ENCODE results near the gene PHYHIPL. TPM values are rescaled to one million over a fixed set of nuclear protein-coding genes. Genes with fewer than 3 reads are reported as not detected.

Gene PHYHIPL
- total and polyA plus RNA-seq, 2 of the 4 experiments (the other 2 are of a cell fraction) = not detected

DNA sequence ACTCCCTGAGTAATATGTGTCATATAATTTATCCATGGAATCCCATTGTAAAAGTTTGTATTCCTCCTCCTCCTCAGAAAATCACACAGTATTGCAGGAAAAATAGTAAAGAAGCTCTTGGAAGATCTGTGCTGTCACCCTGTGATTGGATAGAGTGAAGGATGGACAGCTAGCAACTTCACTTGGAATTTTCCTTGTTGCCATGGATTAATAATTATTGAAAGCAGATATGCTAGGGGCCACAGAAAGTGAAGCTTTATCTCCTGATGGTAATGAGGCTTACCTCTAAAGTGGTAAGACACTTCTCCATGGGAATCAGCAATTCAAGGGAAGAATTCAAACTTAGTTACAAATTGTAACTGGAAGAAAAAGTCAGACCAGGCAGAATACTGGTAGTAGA lies 48.8 kb downstream of the PHYHIPL start:
- ATAC-seq (ENCODE audit: low read depth) (no peak), DNase-seq (no peak)
- no peak overlapping the region for H3K23ac ChIP-seq (ENCODE audit: low read depth, low read length)
- H3K14ac ChIP-seq (replicated peaks; ENCODE audit: low read depth, low read length) = no peak overlapping the region
- no peak overlapping the region for H4K8ac ChIP-seq (ENCODE audit: low read depth in 2 of 2, low read length in 2 of 2)
- H3K36me3 ChIP-seq (ENCODE audit: control insufficient read depth, insufficient read depth, low read length) = no peaks in the 10 kb centered on the region
- no peak overlapping the region for H3K9ac ChIP-seq (ENCODE audit: low read depth, low read length)
- no peak overlapping the region for H2BK20ac ChIP-seq (ENCODE audit: low read depth, low read length)
- no peak overlapping the region for H2AFZ ChIP-seq (replicated peaks; ENCODE audit: low read length, poor library complexity)
- H2BK5ac ChIP-seq (ENCODE audit: low read depth, low read length, poor library complexity, severe bottlenecking) = no peak overlapping the region
- no peak overlapping the region for H4K91ac ChIP-seq (ENCODE audit: insufficient read depth, low read depth, low read length)
- ChIA-PET POLR2A (ENCODE audit: unreplicated experiment) (no interaction called here), CTCF (no interaction called here)
- no peak overlapping the region for H3K4ac ChIP-seq (ENCODE audit: low read depth, low read length)
- no peak overlapping the region for H2AK9ac ChIP-seq (replicated peaks; ENCODE audit: low read depth, low read length, poor library complexity)
- no peak overlapping the region for H3K27ac ChIP-seq (ENCODE audit: insufficient read depth, low read length)
- H4K20me1 ChIP-seq (ENCODE audit: insufficient read depth, low read length) = no peaks in the 10 kb centered on the region
- H3K4me3 ChIP-seq (ENCODE audit: insufficient read depth, low read depth, low read length) = no peak overlapping the region
- in situ Hi-C loops (cut with MboI; ENCODE audit: low sequenced_read_pairs) = no loop called here
- no peak overlapping the region for H2BK120ac ChIP-seq (ENCODE audit: low read depth, low read length)
- H3K9me3 ChIP-seq (ENCODE audit: control insufficient read depth, insufficient read depth, low read length) = no peaks in the 10 kb centered on the region
- TF ChIP-seq RFX5 (IDR thresholded peaks at IDR 0.05; ENCODE audit: low read depth, low read length) (no peak), MXI1 (IDR thresholded peaks at IDR 0.05; ENCODE audit: borderline replicate concordance, low read depth, low read length) (no peak), BHLHE40 (IDR thresholded peaks at IDR 0.05; ENCODE audit: low read depth, low read length) (no peak), MAFK (IDR thresholded peaks at IDR 0.05; ENCODE audit: low read depth, low read length) (no peak), NFE2L2 (IDR thresholded peaks at IDR 0.05; ENCODE audit: low read depth, low read length) (no peak), CEBPB (IDR thresholded peaks at IDR 0.05; ENCODE audit: low read depth, low read length) (no peak), MAZ (IDR thresholded peaks at IDR 0.05; ENCODE audit: borderline replicate concordance, low read depth, low read length) (no peak), CHD1 (IDR thresholded peaks at IDR 0.05; ENCODE audit: low read depth, low read length) (no peak), RCOR1 (IDR thresholded peaks at IDR 0.05; ENCODE audit: insufficient replicate concordance, low read length) (no peak), FOS (IDR thresholded peaks at IDR 0.05; ENCODE audit: low read depth, low read length) (no peak)
- TF ChIP-seq, protein P1, sequence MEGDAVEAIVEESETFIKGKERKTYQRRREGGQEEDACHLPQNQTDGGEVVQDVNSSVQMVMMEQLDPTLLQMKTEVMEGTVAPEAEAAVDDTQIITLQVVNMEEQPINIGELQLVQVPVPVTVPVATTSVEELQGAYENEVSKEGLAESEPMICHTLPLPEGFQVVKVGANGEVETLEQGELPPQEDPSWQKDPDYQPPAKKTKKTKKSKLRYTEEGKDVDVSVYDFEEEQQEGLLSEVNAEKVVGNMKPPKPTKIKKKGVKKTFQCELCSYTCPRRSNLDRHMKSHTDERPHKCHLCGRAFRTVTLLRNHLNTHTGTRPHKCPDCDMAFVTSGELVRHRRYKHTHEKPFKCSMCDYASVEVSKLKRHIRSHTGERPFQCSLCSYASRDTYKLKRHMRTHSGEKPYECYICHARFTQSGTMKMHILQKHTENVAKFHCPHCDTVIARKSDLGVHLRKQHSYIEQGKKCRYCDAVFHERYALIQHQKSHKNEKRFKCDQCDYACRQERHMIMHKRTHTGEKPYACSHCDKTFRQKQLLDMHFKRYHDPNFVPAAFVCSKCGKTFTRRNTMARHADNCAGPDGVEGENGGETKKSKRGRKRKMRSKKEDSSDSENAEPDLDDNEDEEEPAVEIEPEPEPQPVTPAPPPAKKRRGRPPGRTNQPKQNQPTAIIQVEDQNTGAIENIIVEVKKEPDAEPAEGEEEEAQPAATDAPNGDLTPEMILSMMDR (conservative IDR thresholded peaks at IDR 0.05; ENCODE audit: low read depth, low read length) = no peak
- TF ChIP-seq, protein P2, sequence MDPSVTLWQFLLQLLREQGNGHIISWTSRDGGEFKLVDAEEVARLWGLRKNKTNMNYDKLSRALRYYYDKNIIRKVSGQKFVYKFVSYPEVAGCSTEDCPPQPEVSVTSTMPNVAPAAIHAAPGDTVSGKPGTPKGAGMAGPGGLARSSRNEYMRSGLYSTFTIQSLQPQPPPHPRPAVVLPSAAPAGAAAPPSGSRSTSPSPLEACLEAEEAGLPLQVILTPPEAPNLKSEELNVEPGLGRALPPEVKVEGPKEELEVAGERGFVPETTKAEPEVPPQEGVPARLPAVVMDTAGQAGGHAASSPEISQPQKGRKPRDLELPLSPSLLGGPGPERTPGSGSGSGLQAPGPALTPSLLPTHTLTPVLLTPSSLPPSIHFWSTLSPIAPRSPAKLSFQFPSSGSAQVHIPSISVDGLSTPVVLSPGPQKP (IDR thresholded peaks at IDR 0.05; ENCODE audit: borderline replicate concordance, low read depth, low read length) = no peak
- TF ChIP-seq, protein P3, sequence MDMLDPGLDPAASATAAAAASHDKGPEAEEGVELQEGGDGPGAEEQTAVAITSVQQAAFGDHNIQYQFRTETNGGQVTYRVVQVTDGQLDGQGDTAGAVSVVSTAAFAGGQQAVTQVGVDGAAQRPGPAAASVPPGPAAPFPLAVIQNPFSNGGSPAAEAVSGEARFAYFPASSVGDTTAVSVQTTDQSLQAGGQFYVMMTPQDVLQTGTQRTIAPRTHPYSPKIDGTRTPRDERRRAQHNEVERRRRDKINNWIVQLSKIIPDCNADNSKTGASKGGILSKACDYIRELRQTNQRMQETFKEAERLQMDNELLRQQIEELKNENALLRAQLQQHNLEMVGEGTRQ (IDR thresholded peaks at IDR 0.05; ENCODE audit: low read depth, low read length) = no peak
- H3K4me1 ChIP-seq (ENCODE audit: control insufficient read depth, insufficient read depth, low read length) = no peaks in the 10 kb centered on the region
- no peaks in the 10 kb centered on the region for H3K79me1 ChIP-seq (ENCODE audit: low read depth in 1 of 2, low read length in 2 of 2)
- no peak overlapping the region for H3K18ac ChIP-seq (ENCODE audit: low read depth, low read length)
- no peak overlapping the region for H2AK5ac ChIP-seq (ENCODE audit: low read depth, low read length)
- dilution Hi-C loops (cut with HindIII; ENCODE audit: low sequenced_read_pairs, unreplicated experiment) = no loop called here
- H3K56ac ChIP-seq (ENCODE audit: extremely low read depth, insufficient read depth, low read length) = no peak overlapping the region
- intact Hi-C loops (cut with micrococcal nuclease) = no loop called here
- no peak overlapping the region for H4K5ac ChIP-seq (ENCODE audit: low read depth, low read length)
- no peaks in the 10 kb centered on the region for H3K9me1 ChIP-seq (ENCODE audit: insufficient read depth, low read length)
- no peak overlapping the region for H3K4me2 ChIP-seq (ENCODE audit: low read depth, low read length)
- BruUV-seq (replicated peaks) = no TSS peak
- H3K27me3 ChIP-seq (ENCODE audit: control insufficient read depth, insufficient read depth, low read length) = no peaks in the 10 kb centered on the region
- no peak overlapping the region for H2BK15ac ChIP-seq (ENCODE audit: low read depth, low read length)
